Activated CD4-positive, CD25-positive, alpha-beta regulatory T cell (primary cell): ENCODE measurements around the gene DYNC2LI1.

Experiments
- DNase-seq, 4 experiments: peaks; one replicate each; lab custom pipeline; 2025; lab: John Stamatoyannopoulos, UW

Gene DYNC2LI1

DNA sequence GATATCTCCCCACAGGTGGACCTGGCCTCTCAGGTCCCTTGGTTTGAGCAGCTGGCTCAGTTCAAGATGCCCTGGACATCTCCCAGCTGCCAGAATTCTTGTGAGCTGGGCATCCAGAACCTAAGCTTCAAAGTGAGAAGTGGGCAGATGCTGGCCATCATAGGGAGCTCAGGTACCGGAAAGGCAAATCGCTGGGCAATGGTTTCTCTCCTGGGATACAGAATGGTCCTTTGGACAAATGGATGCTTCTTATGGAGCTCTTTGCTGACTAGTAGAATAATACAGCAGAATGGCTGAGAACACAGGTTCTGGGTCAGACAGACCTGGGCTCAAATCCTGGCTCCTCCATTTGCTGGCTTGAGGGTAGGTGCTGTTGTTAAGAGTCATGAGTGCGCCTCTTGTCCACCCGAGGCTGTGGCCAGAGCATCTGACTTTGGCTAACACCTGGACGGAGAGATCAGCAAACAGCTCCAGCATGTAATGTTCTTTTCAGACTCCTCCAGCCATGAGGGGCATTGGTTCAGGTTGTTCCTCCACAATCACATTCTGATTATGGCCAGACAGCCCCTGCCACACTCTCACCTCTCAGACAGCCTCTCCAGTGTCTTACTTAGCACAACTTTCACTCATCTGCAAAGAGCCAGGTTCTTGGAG lies 72.4 kb downstream of the DYNC2LI1 start:
- no peak for DNase-seq

GRCh38 chr2:43848214-43848613 lies 74.4 kb downstream of the DYNC2LI1 start:
- no peak for DNase-seq

DNA sequence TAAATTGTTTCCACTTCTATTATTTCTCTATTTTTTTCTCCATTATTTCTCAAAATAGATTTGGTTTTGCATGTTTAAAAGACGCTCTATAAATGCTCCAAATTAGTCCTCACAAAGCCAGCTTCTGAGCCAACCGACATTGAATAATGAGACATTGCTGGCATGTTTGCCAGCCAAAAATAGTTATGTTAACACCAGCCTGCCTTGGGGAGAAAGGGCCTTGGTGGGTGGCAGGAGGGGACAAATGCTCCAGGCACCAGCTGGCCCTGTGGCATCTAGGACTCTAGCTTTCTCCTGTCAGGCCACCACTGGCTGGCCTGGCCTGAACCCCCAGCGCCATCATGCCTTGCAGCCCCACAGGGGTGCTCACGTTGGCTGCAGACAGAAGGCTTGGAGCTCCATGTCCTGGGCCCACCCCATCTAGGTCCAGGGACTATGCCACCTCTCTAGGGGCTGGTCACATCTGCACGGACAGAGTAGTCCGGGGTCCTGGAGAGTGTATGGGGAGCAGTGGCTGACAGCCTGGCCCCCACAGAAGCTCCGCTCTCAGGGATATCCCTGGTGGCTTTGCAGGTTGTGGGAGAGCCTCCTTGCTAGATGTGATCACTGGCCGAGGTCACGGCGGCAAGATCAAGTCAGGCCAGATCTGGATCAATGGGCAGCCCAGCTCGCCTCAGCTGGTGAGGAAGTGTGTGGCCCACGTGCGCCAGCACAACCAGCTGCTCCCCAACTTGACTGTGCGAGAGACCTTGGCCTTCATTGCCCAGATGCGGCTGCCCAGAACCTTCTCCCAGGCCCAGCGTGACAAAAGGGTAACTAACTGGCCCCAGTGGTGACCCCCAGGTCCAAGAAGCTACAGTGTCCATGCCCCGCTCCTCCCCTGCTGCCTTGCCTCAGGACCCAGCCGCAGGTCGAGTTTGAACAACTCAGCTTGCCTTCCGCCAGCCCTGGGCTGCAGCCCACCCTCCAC lies 77.5 kb downstream of the DYNC2LI1 start:
- DNase-seq: no peak

DNA sequence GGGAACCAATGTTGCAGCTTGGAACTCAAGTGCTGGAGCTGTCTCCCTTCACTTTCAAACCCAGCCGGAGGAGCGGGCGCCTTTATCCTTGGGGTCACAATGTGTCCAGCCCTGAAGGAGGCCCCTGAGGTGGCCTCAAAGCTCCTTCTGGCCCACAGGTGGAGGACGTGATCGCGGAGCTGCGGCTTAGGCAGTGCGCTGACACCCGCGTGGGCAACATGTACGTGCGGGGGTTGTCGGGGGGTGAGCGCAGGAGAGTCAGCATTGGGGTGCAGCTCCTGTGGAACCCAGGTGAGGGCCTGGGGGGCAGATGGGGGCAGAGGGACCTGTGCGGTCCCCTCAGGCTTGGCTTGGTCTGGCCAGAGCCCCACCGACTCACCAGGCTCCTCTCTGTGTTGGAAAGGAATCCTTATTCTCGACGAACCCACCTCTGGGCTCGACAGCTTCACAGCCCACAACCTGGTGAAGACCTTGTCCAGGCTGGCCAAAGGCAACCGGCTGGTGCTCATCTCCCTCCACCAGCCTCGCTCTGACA lies 78.4 kb downstream of the DYNC2LI1 start:
- DNase-seq: no peak

DNA sequence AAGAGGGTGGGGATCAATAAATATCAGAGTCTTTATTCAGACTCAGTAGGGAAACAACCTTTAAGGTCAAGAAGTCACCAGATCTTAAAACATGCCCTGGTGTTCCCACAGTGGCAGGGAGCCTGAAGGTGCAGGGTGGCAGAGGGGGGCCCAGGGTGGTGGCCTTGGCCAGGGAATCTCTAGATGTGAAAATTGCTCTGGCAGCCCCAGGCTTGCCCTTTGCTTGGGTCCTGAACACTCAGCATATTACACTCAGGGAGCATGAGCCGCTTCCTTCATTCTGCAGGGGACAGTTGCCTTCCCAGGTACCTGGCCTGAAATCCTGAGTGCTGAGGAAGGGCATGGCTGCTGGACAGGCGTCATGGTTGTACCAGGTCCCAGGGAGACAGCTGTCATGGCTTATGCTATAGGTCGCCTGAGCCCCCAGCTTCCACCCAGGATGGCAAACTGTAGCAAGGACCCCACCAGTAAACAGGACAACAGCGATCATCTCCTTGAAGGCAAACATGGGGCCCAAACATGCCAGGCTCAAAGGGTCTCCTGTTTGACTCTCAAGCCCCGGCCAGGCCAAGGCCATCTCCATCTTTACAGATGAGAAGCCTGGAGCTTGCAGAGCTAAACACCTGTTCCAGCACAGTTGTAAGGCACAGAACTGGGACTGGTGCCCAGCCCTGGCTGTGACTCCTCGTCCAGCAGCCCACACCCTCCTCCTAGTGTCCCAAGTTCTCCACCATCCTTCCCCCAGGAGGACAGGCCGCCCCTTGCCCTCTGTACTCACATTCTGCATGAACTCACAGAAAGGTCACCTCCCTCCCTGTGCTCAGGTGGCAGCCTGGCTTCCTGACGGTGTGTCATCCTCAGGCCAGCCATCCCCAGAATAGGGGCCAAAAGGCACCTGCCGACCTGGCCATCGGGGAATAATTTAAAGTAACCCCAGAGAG lies 79.6 kb downstream of the DYNC2LI1 start:
- no peak for DNase-seq

DNA sequence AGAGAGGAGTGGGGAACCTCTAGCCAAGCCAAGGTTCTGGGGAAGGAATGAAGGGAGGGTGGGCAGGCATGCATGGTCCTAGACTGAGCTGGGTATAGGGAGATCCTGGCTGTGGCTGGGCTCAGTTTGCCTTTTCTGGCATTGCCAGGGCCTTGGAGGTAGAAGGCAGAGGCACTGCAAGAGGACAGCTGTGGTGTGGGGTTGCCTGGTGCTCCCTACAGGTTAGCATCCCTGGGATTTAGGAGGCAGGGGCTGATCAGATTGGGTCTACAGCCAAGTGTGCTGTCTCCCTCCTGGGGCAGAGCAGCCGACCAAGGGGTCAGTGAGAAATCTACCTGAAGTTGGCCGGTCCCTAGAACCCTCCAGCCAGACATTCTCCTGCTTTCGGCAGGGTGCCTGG lies 80.8 kb downstream of the DYNC2LI1 start:
- DNase-seq: no peak

DNA sequence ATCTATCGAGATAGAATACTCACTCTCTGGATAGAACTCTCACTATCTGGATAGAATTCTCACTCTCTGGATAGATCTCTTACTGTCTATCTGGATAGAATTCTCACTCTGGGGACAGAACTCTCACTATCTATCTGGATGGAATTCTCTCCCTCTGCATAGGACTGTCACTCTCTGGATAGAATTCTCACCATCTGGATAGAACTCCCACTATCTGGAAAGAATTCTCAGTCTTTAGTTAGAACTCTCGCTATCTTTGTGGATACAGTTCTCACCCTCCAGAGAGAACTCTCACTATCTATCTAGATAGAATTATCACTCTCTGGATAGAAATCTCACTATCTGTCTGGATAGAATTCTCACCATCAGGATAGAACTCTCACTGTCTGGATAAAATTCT lies 81.5 kb downstream of the DYNC2LI1 start:
- no peak for DNase-seq
